Hypothalamus (tissue), 51 donors: ENCODE data around the gene IQSEC1.
"Not testable (repeated sequence)": the region's sequence is repeated elsewhere in the genome, so short reads cannot be mapped to it uniquely, and the experiment has no call there.

Source experiments
- DNase-seq, 51 donors: peaks; one replicate each; lab custom pipeline; 2025; lab: John Stamatoyannopoulos, UW

The IQSEC1 gene

GRCh38 chr3:12891391-12891984 is 181.7 kb downstream of the IQSEC1 start:
- DNase-seq = no peak

GRCh38 chr3:12890610-12891390 is 182.4 kb downstream of the IQSEC1 start:
- DNase-seq = no peak

DNA sequence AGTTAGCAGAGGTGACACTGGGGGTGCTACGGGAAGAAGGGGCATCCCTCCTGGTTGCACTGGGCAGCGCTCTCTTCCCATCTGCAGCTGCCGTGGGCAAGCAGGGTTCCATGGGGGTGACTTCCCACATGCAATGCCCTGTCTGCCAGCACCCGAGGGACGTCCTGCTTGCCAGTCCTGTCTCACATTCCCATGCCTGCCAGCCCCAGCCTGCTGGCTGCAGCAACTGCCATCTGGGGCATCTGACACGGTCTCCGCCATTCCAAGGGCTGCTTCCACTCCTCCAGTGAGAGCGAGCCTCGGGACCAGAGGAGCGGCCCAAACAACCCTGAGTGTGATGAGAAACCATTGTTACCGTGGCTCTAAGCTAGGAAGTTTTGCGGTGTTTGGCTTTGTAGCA is 186.5 kb downstream of the IQSEC1 start:
- peak in 5 of 51 donors; percentile 15 to 26 (median 16) for DNase-seq

GRCh38 chr3:12886106-12886679 is 187.0 kb downstream of the IQSEC1 start:
- no peak for DNase-seq

DNA sequence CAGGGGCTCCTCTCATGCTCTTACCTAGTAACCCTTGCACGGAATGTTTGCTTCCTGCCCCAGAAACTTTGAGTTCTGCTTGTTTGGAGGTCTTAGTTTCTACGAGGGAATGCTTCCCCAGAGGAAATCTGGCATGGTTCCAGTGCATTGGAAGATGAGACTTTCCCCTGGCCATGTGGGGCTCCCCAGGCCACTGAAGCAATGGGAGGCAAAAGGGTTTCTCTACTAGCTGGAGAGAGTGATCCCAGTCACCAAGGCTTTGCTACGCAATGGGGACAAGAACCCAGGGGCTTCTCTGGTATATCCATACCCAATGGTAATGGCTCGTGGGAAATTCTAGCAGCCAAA is 187.7 kb downstream of the IQSEC1 start:
- DNase-seq = peak in 1 of 51 donors; percentile 11

GRCh38 chr3:12884790-12885582 is 188.2 kb downstream of the IQSEC1 start:
- DNase-seq = peak in 3 of 51 donors; percentile 12 to 17 (median 16)

DNA sequence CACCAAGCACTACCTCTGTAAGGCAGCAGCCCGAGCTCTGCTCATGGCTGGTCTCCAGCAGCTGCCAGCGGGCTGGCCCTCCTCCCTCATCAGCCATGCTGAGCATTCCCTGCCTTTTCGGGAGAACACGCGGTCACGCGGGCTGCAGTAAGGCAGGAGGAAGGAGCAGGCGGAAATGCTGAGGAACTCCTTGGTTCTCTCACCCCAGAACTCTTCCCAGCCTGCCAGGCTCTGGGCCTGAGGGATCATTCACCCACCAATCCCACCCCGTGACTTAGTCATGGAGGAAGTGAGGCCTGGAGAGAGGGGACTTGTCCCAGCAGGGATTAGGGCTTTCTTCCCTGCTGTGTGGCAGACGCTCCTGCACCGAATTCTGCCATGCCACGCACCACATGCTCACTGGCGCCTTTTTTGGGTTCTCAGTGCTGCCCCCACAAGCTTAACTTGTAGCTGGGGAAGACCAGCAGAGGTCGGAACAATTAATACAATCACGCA is 189.0 kb downstream of the IQSEC1 start:
- peak in 41 of 51 donors; percentile 17 to 78 (median 58) for DNase-seq

- DNase-seq = no peak
Measured at GRCh38 chr3:12882336-12883310, 190.6 kb downstream of the IQSEC1 start.

DNA sequence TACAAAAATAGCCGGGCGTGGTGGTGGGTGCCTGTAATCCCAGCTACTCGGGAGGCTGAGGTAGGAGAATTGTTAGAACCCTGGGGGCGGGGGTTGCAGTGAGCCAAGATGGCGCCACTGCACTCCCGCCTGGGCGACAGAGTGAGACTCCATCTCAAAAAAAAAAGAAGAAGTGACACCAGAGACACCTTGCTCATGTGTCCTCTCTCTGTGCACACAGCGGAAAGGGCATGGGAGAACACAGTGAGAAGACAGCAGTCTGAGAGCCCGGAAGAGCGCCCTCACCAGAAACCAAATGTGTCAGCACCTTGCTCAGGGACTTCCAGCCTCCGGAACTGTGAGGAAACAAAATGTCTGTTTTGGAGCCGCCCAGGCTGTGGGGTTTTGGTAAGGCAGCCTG is 191.4 kb downstream of the IQSEC1 start:
- not testable (repeated sequence) for DNase-seq

DNA sequence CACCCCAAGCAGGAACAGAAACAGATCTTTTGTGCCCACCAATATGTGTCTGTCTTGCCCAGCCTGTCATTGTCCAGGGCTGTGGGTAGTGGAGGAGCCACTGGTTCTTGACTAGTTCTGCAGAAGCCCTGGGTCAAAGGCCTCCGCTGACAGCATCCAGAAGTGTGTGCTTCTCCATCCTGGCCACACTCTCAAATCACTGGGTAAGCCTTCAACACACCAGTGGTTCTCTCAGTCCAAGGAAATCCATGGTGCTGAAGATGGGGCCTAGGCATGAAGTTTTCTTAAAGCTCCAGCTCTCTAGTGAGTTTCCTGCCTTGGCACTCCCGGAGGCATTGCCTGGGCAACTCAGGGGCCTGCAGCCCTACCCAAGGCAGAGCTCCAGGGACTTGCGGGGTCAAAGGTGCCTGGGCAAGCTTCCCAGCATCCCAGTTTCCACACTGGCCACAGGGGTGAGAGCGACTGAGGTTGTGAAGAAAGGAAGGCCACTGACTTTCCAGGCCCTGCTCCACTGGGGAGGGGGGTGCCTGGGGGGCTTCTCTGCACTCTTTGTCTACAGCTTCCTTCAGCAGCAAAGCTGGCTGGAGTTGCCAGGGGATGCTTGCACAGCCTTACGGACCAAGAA is 193.9 kb downstream of the IQSEC1 start:
- DNase-seq = peak in 30 of 51 donors; percentile 10 to 81 (median 58)

GRCh38 chr3:12878758-12879157 is 194.5 kb downstream of the IQSEC1 start:
- not testable (repeated sequence) for DNase-seq

- no peak for DNase-seq
Measured at GRCh38 chr3:12878141-12878574, 195.1 kb downstream of the IQSEC1 start.

- no peak for DNase-seq
Measured at GRCh38 chr3:12877040-12877439, 196.2 kb downstream of the IQSEC1 start.

DNA sequence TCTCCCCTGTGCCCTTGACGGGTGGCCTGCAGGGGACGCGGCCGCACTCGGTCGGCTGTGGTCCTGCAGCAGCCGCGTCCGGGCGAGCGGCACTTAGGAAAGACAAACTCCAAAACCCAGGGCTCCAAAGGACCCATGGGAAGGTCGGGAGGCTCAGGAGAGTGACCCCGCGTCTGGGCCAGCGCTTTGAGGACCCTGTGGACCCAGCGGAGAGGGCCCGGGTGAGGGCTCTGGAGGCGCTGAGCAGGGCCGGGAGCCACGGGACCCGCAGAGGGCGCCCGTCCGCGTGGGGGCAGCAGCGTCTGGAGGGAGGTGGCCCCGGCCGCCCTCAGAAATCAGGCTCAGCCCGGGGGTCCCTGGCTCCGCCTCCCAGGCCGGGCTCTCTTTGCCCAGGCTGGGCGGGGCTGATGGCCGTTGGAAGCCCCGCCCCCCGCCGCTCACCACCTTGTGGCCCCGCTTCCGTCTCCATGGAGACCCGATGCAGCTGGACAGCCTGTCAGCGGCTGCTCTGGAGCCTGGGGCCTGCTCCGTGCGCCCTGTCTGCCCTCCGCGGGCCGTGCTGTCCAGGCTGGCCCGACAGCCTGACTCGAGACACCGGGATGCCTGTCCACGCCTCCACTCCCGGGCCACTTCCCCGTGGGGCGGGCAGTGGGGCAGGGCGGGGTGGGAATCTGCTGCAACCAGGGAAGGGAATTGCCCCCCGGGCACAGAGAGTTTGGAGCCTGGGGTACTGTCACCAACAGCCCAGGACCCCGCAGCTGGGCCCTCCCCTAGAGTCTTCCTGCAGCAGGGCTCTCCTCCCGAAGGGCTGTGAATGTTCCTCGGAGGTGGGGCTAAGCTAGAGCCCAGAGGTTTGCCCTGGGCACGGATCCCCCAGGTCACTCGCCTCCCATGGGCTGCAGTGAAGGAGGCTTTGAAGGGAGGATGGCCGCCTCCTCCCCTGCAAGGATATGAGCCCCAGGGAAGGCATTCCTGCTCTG is 197.1 kb downstream of the IQSEC1 start:
- peak in 16 of 51 donors; percentile 6 to 54 (median 26) for DNase-seq

DNA sequence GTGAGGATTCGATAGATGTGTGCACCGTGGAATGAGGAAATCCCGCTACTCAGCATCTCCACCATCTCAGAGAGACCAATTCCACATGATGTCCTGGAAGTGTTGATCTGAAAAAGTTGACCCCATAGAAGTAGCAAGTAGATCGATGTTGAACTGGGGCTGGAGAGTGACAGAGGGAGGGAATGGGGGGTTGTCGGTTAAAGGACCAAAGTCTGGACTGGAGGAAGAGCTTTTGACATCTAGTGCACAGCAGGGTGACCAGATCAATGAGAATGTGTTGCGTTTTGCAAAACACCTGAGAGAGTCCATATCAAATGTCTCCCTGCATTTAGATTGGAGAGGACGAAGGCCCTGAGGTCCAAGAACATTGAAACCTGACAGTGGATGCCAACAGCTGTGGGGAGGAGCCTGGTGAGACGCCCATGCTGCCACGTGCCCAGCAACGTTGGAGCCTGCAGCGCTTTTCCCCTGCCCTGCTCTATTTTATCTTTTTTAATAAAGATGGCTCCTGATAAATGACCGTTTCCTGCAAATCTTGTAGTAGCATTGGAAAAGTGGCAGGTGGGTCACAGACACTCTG is 201.7 kb downstream of the IQSEC1 start:
- DNase-seq = no peak

DNA sequence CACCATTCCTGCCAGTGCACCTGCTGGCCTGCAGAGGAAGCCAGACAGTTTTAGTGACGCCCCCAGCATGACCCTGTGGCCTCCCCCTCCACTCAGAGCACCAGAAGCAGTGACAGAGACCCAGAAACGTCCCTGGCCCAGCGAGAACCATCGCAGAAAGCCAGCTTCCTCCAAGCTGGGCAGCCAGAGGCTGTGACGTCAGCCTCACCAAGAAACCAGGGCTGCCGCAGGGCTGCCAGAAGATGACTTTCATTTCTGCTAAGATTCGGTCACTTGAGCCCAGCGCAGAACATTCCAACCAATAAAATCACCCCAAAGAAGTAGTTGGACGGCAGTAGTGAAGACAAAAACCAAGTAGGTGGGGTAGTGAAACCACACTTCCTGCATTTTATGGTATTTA is 202.3 kb downstream of the IQSEC1 start:
- DNase-seq = peak in 5 of 51 donors; percentile 8 to 27 (median 18)

GRCh38 chr3:12869035-12869621 is 204.1 kb downstream of the IQSEC1 start:
- DNase-seq = peak in 20 of 51 donors; percentile 3 to 43 (median 22)
